GM12878 (cell line): ENCODE measurements around the gene PCYOX1L.

Experiments used
- ATF2 ChIP-seq: IDR thresholded peaks from 2 replicates; pipeline ENCODE4 v1.6.1; 2012; ENCODE audit warnings: low read length, inconsistent platforms
- CEBPB ChIP-seq, 2 experiments: fragments of 150-350 bp in 1 of 2; IDR thresholded peaks; 2 replicates each; pipeline ENCODE4 v1.6.1; 2012 to 2014; ENCODE audit warnings: low read depth in 2 of 2, low read length in 2 of 2, borderline replicate concordance in 1 of 2, inconsistent platforms in 1 of 2
- CTCF ChIP-seq, 3 experiments: IDR thresholded peaks in 2 of 3; conservative IDR thresholded peaks in 1 of 3; 2 replicates each; pipeline ENCODE4 v1.5.1; 2011; ENCODE audit warnings: low read depth in 3 of 3, low read length in 3 of 3, mild to moderate bottlenecking in 3 of 3, control low read depth in 2 of 3, moderate library complexity in 2 of 3, inconsistent platforms in 1 of 3, mixed read lengths in 1 of 3; ENCODE audit not compliant: control insufficient read depth in 2 of 3, insufficient read depth in 1 of 3; ENCODE audit errors: extremely low read depth in 1 of 3
- EED ChIP-seq: sonication (generic); IDR thresholded peaks from 2 replicates; pipeline ENCODE4 v1.6.1; 2016; ENCODE audit warnings: antibody characterized with exemption, low read depth
- ESRRA ChIP-seq: IDR thresholded peaks from 2 replicates; pipeline ENCODE4 v1.6.1; 2012; ENCODE audit warnings: mild to moderate bottlenecking, low read length, improper control_type of control experiment
- POLR2A ChIP-seq: IDR thresholded peaks from 2 replicates; pipeline ENCODE4 v1.6.1; 2011; ENCODE audit warnings: low read depth, mild to moderate bottlenecking, low read length
- POLR2AphosphoS2 ChIP-seq: IDR thresholded peaks from 2 replicates; pipeline ENCODE4 v1.6.1; 2011; ENCODE audit warnings: low read depth, mild to moderate bottlenecking, low read length, improper control_type of control experiment, moderate library complexity
- POLR2AphosphoS5 ChIP-seq: IDR thresholded peaks from 2 replicates; pipeline ENCODE4 v1.6.1; 2011; ENCODE audit warnings: mild to moderate bottlenecking, low read length, inconsistent platforms
- RB1 ChIP-seq: fragments of 450-650 bp; formaldehyde crosslinking; IDR thresholded peaks from 2 replicates; pipeline ENCODE4 v1.6.1; 2017; ENCODE audit warnings: mild to moderate bottlenecking, borderline replicate concordance
- TF ChIP-seq, protein P1 (sequence below): fragments of 150-350 bp; IDR thresholded peaks from 2 replicates; pipeline ENCODE4 v1.6.1; 2016; ENCODE audit warnings: low read depth, low read length

DNA sequence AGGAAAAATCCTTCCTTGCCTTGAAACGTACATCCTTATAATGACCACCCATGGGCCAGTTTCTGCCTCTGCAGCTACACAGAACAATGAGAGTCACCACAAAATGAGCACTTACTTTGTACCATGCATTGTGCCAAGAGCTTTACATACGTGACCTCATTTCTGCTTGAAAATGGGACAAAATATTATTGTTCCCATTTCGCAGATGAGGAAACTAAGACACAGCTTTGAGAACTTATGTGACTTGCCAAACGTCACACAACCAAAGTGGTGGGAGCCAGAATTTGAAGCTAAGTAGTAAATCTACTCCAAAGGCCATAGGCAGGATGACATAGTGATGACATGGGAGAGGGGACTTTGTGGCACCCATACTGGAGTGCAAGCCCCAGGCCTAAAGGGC, 47.4 kb upstream of the PCYOX1L start:
- TF ChIP-seq EED (no peak), CTCF (IDR thresholded peaks at IDR 0.05 in 2 of 3, conservative IDR thresholded peaks at IDR 0.05 in 1 of 3; ENCODE audit: control insufficient read depth in 2 of 3, extremely low read depth in 1 of 3, insufficient read depth in 1 of 3, low read depth in 3 of 3, low read length in 3 of 3) (no peak), POLR2AphosphoS5 (no peak), POLR2A (no peak), CEBPB (IDR thresholded peaks at IDR 0.05; ENCODE audit: borderline replicate concordance in 1 of 2, low read depth in 2 of 2, low read length in 2 of 2) (no peak), RB1 (no peak), ATF2 (no peak), ESRRA (no peak), POLR2AphosphoS2 (no peak)
- TF ChIP-seq, protein P1, sequence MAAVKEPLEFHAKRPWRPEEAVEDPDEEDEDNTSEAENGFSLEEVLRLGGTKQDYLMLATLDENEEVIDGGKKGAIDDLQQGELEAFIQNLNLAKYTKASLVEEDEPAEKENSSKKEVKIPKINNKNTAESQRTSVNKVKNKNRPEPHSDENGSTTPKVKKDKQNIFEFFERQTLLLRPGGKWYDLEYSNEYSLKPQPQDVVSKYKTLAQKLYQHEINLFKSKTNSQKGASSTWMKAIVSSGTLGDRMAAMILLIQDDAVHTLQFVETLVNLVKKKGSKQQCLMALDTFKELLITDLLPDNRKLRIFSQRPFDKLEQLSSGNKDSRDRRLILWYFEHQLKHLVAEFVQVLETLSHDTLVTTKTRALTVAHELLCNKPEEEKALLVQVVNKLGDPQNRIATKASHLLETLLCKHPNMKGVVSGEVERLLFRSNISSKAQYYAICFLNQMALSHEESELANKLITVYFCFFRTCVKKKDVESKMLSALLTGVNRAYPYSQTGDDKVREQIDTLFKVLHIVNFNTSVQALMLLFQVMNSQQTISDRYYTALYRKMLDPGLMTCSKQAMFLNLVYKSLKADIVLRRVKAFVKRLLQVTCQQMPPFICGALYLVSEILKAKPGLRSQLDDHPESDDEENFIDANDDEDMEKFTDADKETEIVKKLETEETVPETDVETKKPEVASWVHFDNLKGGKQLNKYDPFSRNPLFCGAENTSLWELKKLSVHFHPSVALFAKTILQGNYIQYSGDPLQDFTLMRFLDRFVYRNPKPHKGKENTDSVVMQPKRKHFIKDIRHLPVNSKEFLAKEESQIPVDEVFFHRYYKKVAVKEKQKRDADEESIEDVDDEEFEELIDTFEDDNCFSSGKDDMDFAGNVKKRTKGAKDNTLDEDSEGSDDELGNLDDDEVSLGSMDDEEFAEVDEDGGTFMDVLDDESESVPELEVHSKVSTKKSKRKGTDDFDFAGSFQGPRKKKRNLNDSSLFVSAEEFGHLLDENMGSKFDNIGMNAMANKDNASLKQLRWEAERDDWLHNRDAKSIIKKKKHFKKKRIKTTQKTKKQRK, result no peak
